Natural killer cell (primary cell): ENCODE measurements around the gene SOX10. TPM values are rescaled to one million over a fixed set of nuclear protein-coding genes. Genes with fewer than 3 reads are reported as not detected.

Source experiments
- ATAC-seq, 3 donors: fragments of 150-1000 bp in 2 of 3; fragments of 200-7000 bp in 1 of 3; cut with Tn5 transposase; 1 replicate in 1 of 3; 2 replicates in 2 of 3; pipeline ENCODE4 v1.10.0; 2021; ENCODE audit warnings: mild to moderate bottlenecking in 2 of 3, moderate library complexity in 2 of 3
- DNase-seq, 2 donors: peaks; one replicate each; pipeline versions ENCODE4 v3.0.0 to v3.0.0-alpha.2; 2013 to 2021; ENCODE audit warnings: mixed read lengths in 1 of 2
- H3K27ac ChIP-seq: one replicate; pipeline ENCODE4 v1.5.1; 2013; ENCODE audit warnings: mild to moderate bottlenecking, low read length
- H3K27me3 ChIP-seq: one replicate; pipeline ENCODE4 v1.6.1; 2013; ENCODE audit warnings: low read length; ENCODE audit not compliant: control insufficient read depth, insufficient read depth
- H3K36me3 ChIP-seq: one replicate; pipeline ENCODE4 v1.6.1; 2013; ENCODE audit warnings: low read length; ENCODE audit not compliant: control insufficient read depth, insufficient read depth
- H3K4me1 ChIP-seq: one replicate; pipeline ENCODE4 v1.6.1; 2013; ENCODE audit warnings: low read length; ENCODE audit not compliant: control insufficient read depth, insufficient read depth
- H3K4me3 ChIP-seq: one replicate; pipeline ENCODE4 v1.5.1; 2013; ENCODE audit warnings: low read length
- H3K9me3 ChIP-seq: one replicate; pipeline ENCODE4 v1.6.1; 2013; ENCODE audit warnings: low read length; ENCODE audit not compliant: control insufficient read depth, insufficient read depth
- H3K27ac Mint-ChIP-seq, 2 donors: one replicate each; pipeline ENCODE4 v1.8.0; 2022; ENCODE audit warnings: mild to moderate bottlenecking in 2 of 2, mixed read lengths in 2 of 2, moderate library complexity in 1 of 2
- H3K27me3 Mint-ChIP-seq, 2 donors: one replicate each; pipeline ENCODE4 v1.8.0; 2022; ENCODE audit warnings: low read depth in 2 of 2, mixed read lengths in 2 of 2
- H3K36me3 Mint-ChIP-seq: one replicate; pipeline ENCODE4 v1.8.0; 2022; ENCODE audit warnings: mixed read lengths
- H3K4me1 Mint-ChIP-seq, 2 donors: one replicate each; pipeline ENCODE4 v1.8.0; 2022; ENCODE audit warnings: mixed read lengths in 2 of 2
- H3K4me3 Mint-ChIP-seq: one replicate; pipeline ENCODE4 v1.8.0; 2022; ENCODE audit warnings: mild to moderate bottlenecking, moderate library complexity, mixed read lengths
- H3K9me3 Mint-ChIP-seq, 2 donors: one replicate each; pipeline ENCODE4 v1.8.0; 2022; ENCODE audit warnings: mixed read lengths in 2 of 2
- WGBS: methylation state at CpG from one replicate; pipeline ENCODE4 v1.1.7; 2013; ENCODE audit warnings: missing lambda C conversion rate; ENCODE audit not compliant: insufficient coverage; 5-methylcytosine and 5-hydroxymethylcytosine counted together
- intact Hi-C: fragments of 100-400 bp; cut with micrococcal nuclease; formaldehyde crosslinking; loops from one replicate; pipeline ENCODE4 v1.14.2; 2022
- total RNA-seq, 4 donors: library from RNA; stranded (reverse); fragments of 120-200 nt in 1 of 4; gene quantifications; one replicate each; pipeline versions ENCODE4 v1.2.3 to v1.2.4, GENCODE V29; 2013 to 2022
- TF ChIP-seq, protein P1 (sequence below): fragments of 200-600 bp; IDR thresholded peaks from one replicate; pipeline ENCODE4 v1.8.0; 2022; ENCODE audit warnings: antibody characterized with exemption

SOX10 gene
- total RNA-seq, 3 donors from 2014 or later (not counting 1 experiment from before 2014, with no cell fraction given): not detected

- Mint-ChIP-seq H3K9me3 (no peaks in the 10 kb centered on the region), H3K27ac (no peak overlapping the region), H3K36me3 (no peaks in the 10 kb centered on the region), H3K4me1 (peaks cover 11 to 31% of the 10 kb centered on the region in 2 donors), H3K27me3 (peaks cover 0 to 2% of the 10 kb centered on the region in 2 donors), H3K4me3 (no peak overlapping the region)
- DNase-seq (no peak), ATAC-seq (no peak)
- no peak overlapping the region for H3K27ac ChIP-seq
- no peaks in the 10 kb centered on the region for H3K27me3 ChIP-seq
- intact Hi-C loops: no loop called here
- H3K9me3 ChIP-seq: no peaks in the 10 kb centered on the region
- TF ChIP-seq, protein P1, sequence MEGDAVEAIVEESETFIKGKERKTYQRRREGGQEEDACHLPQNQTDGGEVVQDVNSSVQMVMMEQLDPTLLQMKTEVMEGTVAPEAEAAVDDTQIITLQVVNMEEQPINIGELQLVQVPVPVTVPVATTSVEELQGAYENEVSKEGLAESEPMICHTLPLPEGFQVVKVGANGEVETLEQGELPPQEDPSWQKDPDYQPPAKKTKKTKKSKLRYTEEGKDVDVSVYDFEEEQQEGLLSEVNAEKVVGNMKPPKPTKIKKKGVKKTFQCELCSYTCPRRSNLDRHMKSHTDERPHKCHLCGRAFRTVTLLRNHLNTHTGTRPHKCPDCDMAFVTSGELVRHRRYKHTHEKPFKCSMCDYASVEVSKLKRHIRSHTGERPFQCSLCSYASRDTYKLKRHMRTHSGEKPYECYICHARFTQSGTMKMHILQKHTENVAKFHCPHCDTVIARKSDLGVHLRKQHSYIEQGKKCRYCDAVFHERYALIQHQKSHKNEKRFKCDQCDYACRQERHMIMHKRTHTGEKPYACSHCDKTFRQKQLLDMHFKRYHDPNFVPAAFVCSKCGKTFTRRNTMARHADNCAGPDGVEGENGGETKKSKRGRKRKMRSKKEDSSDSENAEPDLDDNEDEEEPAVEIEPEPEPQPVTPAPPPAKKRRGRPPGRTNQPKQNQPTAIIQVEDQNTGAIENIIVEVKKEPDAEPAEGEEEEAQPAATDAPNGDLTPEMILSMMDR: no peak
- H3K4me3 ChIP-seq: no peak overlapping the region
- H3K4me1 ChIP-seq: peaks cover 35% of the 10 kb centered on the region
- 92% methylated on average over 8 of the region's 8 CpGs for WGBS
- H3K36me3 ChIP-seq: no peaks in the 10 kb centered on the region
These were observed 41.2 kb upstream of the SOX10 start for GRCh38 chr22:38025514-38025913.

DNA sequence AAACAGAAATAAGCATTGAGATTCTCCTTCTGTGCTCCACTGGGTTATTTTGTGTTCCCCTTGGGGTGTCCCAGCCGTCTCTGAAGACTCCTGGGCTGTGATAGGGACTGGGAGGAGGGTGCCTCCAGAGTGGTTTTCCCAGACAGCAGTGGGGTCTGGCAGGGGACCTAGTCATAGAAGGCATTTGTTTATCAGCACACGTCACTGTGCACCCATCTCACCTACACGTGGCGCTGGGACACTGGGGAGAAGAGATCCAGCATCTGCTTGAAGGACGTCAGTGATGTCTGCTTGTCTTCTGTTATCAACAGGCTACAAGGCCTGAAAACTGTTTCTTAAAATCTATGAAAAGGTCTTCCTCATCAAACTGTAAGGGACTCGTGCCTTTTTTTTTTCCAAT, 38.7 kb upstream of the SOX10 start:
- ATAC-seq: no peak
- no peaks in the 10 kb centered on the region for H3K36me3 Mint-ChIP-seq

GRCh38 chr22:38021206-38021605, 36.9 kb upstream of the SOX10 start:
- intact Hi-C loops: no loop called here
- TF ChIP-seq, protein P1: no peak
- WGBS: 86% methylated on average over 5 of the region's 6 CpGs
- H3K4me3 Mint-ChIP-seq: no peak overlapping the region
- H3K27me3 Mint-ChIP-seq: peaks cover 0 to 4% of the 10 kb centered on the region in 2 donors
- no peaks in the 10 kb centered on the region for H3K9me3 Mint-ChIP-seq
- H3K4me1 ChIP-seq: peaks cover 26% of the 10 kb centered on the region
- H3K36me3 Mint-ChIP-seq: no peaks in the 10 kb centered on the region
- no peaks in the 10 kb centered on the region for H3K36me3 ChIP-seq
- ATAC-seq (no peak), DNase-seq (no peak)
- no peak overlapping the region for H3K27ac ChIP-seq
- H3K9me3 ChIP-seq: no peaks in the 10 kb centered on the region
- no peaks in the 10 kb centered on the region for H3K27me3 ChIP-seq
- no peak overlapping the region for H3K4me3 ChIP-seq
- H3K27ac Mint-ChIP-seq: peak overlapping the region in 1 of 2 donors; percentile 78
- peaks cover 6 to 25% of the 10 kb centered on the region in 2 donors for H3K4me1 Mint-ChIP-seq

More for the DNA sequence above, 38.7 kb upstream of the SOX10 start:
- intact Hi-C loops: no loop called here
- TF ChIP-seq, protein P1: no peak
- H3K36me3 ChIP-seq: no peaks in the 10 kb centered on the region
- Mint-ChIP-seq H3K27ac (no peak overlapping the region), H3K4me1 (peaks cover 11 to 30% of the 10 kb centered on the region in 2 donors), H3K27me3 (peaks cover 0 to 4% of the 10 kb centered on the region in 2 donors), H3K9me3 (no peaks in the 10 kb centered on the region), H3K4me3 (no peak overlapping the region)
- WGBS: 91% methylated on average over 5 of the region's 6 CpGs
- no peak overlapping the region for H3K4me3 ChIP-seq
- no peak overlapping the region for H3K27ac ChIP-seq
- no peaks in the 10 kb centered on the region for H3K9me3 ChIP-seq
- no peak for DNase-seq
- H3K4me1 ChIP-seq: peaks cover 33% of the 10 kb centered on the region
- no peaks in the 10 kb centered on the region for H3K27me3 ChIP-seq
